Mammary epithelial cell (primary cell): ENCODE measurements around the gene TGFA.
"Not testable (repeated sequence)": the region's sequence is repeated elsewhere in the genome, so short reads cannot be mapped to it uniquely, and the experiment has no call there.

ENCODE experiments used
- EZH2 ChIP-seq: IDR thresholded peaks from 2 replicates; pipeline ENCODE4 v1.6.1; 2012; ENCODE audit warnings: low read length, inconsistent platforms, borderline replicate concordance
- TF ChIP-seq, protein P1 (sequence below), 2 donors: IDR thresholded peaks in 1 of 2; conservative IDR thresholded peaks in 1 of 2; 2 replicates each; pipeline ENCODE4 v1.5.1; 2011 to 2012; ENCODE audit warnings: inconsistent platforms in 2 of 2, low read length in 2 of 2, mild to moderate bottlenecking in 2 of 2, control low read depth in 1 of 2, low read depth in 1 of 2; ENCODE audit not compliant: insufficient read depth in 1 of 2; ENCODE audit errors: extremely low read depth in 1 of 2

GRCh38 chr2:70466647-70467046 lies 87.0 kb downstream of the TGFA start:
- TF ChIP-seq, protein P1, sequence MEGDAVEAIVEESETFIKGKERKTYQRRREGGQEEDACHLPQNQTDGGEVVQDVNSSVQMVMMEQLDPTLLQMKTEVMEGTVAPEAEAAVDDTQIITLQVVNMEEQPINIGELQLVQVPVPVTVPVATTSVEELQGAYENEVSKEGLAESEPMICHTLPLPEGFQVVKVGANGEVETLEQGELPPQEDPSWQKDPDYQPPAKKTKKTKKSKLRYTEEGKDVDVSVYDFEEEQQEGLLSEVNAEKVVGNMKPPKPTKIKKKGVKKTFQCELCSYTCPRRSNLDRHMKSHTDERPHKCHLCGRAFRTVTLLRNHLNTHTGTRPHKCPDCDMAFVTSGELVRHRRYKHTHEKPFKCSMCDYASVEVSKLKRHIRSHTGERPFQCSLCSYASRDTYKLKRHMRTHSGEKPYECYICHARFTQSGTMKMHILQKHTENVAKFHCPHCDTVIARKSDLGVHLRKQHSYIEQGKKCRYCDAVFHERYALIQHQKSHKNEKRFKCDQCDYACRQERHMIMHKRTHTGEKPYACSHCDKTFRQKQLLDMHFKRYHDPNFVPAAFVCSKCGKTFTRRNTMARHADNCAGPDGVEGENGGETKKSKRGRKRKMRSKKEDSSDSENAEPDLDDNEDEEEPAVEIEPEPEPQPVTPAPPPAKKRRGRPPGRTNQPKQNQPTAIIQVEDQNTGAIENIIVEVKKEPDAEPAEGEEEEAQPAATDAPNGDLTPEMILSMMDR (conservative IDR thresholded peaks at IDR 0.05 in 1 of 2, IDR thresholded peaks at IDR 0.05 in 1 of 2; ENCODE audit: extremely low read depth in 1 of 2, insufficient read depth in 1 of 2, low read depth in 1 of 2, low read length in 2 of 2): not testable (repeated sequence)
- not testable (repeated sequence) for TF ChIP-seq EZH2
